ENCODE measurements around the gene CNGA1.
"Not testable (repeated sequence)": the region's sequence is repeated elsewhere in the genome, so short reads cannot be mapped to it uniquely, and the experiment has no call there.

CNGA1 gene

GRCh38 chr4:47923261-47923608, 93.2 kb downstream of the CNGA1 start:
- POLR2A ChIA-PET; H3K9me3 ChIP-seq (ENCODE audit: control insufficient read depth, insufficient read depth, low read depth, low read length); H3K27ac ChIP-seq (ENCODE audit: extremely low read depth, low read depth, low read length); H3K4me3 ChIP-seq (ENCODE audit: low read depth, low read length); H3K36me3 ChIP-seq (ENCODE audit: control insufficient read depth in 2 of 2, insufficient read depth in 1 of 2, low read length in 2 of 2); H3K4me1 ChIP-seq (ENCODE audit: control insufficient read depth, insufficient read depth, low read length): not testable (repeated sequence)
- CTCF ChIA-PET: interaction anchor here (0.6 to 1.0 kb wide), 2 partner anchors 8 to 596 kb away, joined by 3 read pairs; no protein-coding TSS in a partner anchor

- H3K36me3 ChIP-seq (ENCODE audit: control insufficient read depth in 2 of 2, insufficient read depth in 1 of 2, low read length in 2 of 2); H3K4me3 ChIP-seq (ENCODE audit: low read depth, low read length); H3K9me3 ChIP-seq (ENCODE audit: control insufficient read depth, insufficient read depth, low read depth, low read length); POLR2A ChIA-PET; H3K27ac ChIP-seq (ENCODE audit: extremely low read depth, low read depth, low read length); H3K4me1 ChIP-seq (ENCODE audit: control insufficient read depth, insufficient read depth, low read length); CTCF ChIA-PET: not testable (repeated sequence)
Measured at GRCh38 chr4:47922436-47923260, 93.8 kb downstream of the CNGA1 start.

GRCh38 chr4:47917163-47917562, 99.3 kb downstream of the CNGA1 start:
- H3K9me3 ChIP-seq (ENCODE audit: control insufficient read depth, insufficient read depth, low read depth, low read length); H3K4me3 ChIP-seq (ENCODE audit: low read depth, low read length); H3K4me1 ChIP-seq (ENCODE audit: control insufficient read depth, insufficient read depth, low read length); H3K36me3 ChIP-seq (ENCODE audit: control insufficient read depth in 2 of 2, insufficient read depth in 1 of 2, low read length in 2 of 2); H3K27ac ChIP-seq (ENCODE audit: extremely low read depth, low read depth, low read length); CTCF ChIA-PET; POLR2A ChIA-PET: not testable (repeated sequence)
- TF ChIP-seq ZNF146 (tag by site-specific recombination; IDR thresholded peaks at IDR 0.05): peak; percentile 88
- TF ChIP-seq ZNF580 (tag by site-specific recombination; IDR thresholded peaks at IDR 0.05): 0 out of 2 replicates have a peak, but pooled peaks have one; percentile 23

GRCh38 chr4:47915378-47915777, 101.1 kb downstream of the CNGA1 start:
- no peak overlapping the region for H3K4me3 ChIP-seq (ENCODE audit: low read depth, low read length)
- CTCF ChIA-PET: interaction anchor here (0.7 kb wide), 1 partner anchor 10 kb away, joined by 3 read pairs; no protein-coding TSS in a partner anchor
- TF ChIP-seq ZNF391 (tag by site-specific recombination; IDR thresholded peaks at IDR 0.05; ENCODE audit: borderline replicate concordance, low read depth) (no peak), ZNF398 (tag by site-specific recombination; IDR thresholded peaks at IDR 0.05) (no peak), PRDM4 (tag by site-specific recombination; IDR thresholded peaks at IDR 0.05) (no peak), YY2 (tag by site-specific recombination; IDR thresholded peaks at IDR 0.05) (no peak), PRDM1 (tag by site-specific recombination; IDR thresholded peaks at IDR 0.05) (peak; percentile 76), ZNF416 (tag by site-specific recombination; IDR thresholded peaks at IDR 0.05) (no peak)
- H3K27ac ChIP-seq (ENCODE audit: extremely low read depth, low read depth, low read length): no peak overlapping the region
- H3K36me3 ChIP-seq (ENCODE audit: control insufficient read depth in 2 of 2, insufficient read depth in 1 of 2, low read length in 2 of 2): peaks cover 3 to 14% of the 10 kb centered on the region in 2 experiments
- H3K9me3 ChIP-seq (ENCODE audit: control insufficient read depth, insufficient read depth, low read depth, low read length): no peaks in the 10 kb centered on the region
- POLR2A ChIA-PET: no interaction called here
- H3K4me1 ChIP-seq (ENCODE audit: control insufficient read depth, insufficient read depth, low read length): no peaks in the 10 kb centered on the region

GRCh38 chr4:47914926-47915237, 101.6 kb downstream of the CNGA1 start:
- Histone ChIP-seq H3K4me3 (ENCODE audit: low read depth, low read length) (peak overlapping the region; percentile 63), H3K9me3 (ENCODE audit: control insufficient read depth, insufficient read depth, low read depth, low read length) (no peaks in the 10 kb centered on the region), H3K36me3 (ENCODE audit: control insufficient read depth in 2 of 2, insufficient read depth in 1 of 2, low read length in 2 of 2) (peaks cover 3 to 18% of the 10 kb centered on the region in 2 experiments), H3K27ac (ENCODE audit: extremely low read depth, low read depth, low read length) (no peak overlapping the region), H3K4me1 (ENCODE audit: control insufficient read depth, insufficient read depth, low read length) (no peaks in the 10 kb centered on the region)
- ChIA-PET CTCF (no interaction called here), POLR2A (interaction anchor here (0.6 to 1.0 kb wide), 5 partner anchors 9 to 268 kb away, joined by 3 to 5 read pairs (median 3); no protein-coding TSS in a partner anchor)
- no peak for TF ChIP-seq ZNF174 (tag by site-specific recombination; IDR thresholded peaks at IDR 0.05)
- TF ChIP-seq WT1 (tag by site-specific recombination; IDR thresholded peaks at IDR 0.05): no peak
- TF ChIP-seq ZNF23 (tag by site-specific recombination; IDR thresholded peaks at IDR 0.05; ENCODE audit: borderline replicate concordance): no peak
- 0 out of 2 replicates have a peak, but pooled peaks have one; percentile 25 for TF ChIP-seq BCL11B (tag by site-specific recombination; IDR thresholded peaks at IDR 0.05; ENCODE audit: low read depth)
- no peak for TF ChIP-seq ZNF48 (tag by site-specific recombination; IDR thresholded peaks at IDR 0.05)
- TF ChIP-seq ZNF112 (tag by site-specific recombination; IDR thresholded peaks at IDR 0.05): no peak
- no peak for TF ChIP-seq ZNF175 (tag by site-specific recombination; IDR thresholded peaks at IDR 0.05)
- TF ChIP-seq SCRT1 (tag by site-specific recombination; IDR thresholded peaks at IDR 0.05; ENCODE audit: borderline replicate concordance): no peak
- peak; percentile 89 for TF ChIP-seq ZBTB17 (tag by site-specific recombination; IDR thresholded peaks at IDR 0.05)
- TF ChIP-seq ZNF692 (tag by site-specific recombination; IDR thresholded peaks at IDR 0.05): no peak

All from HEK293 (cell line).